ENCODE results near the gene PPP1R15A.
"Not testable (repeated sequence)": the region's sequence is repeated elsewhere in the genome, so short reads cannot be mapped to it uniquely, and the experiment has no call there.

Gene PPP1R15A

GRCh38 chr19:48889496-48889895 lies 17.3 kb downstream of the PPP1R15A start:
- H3K27me3 Mint-ChIP-seq, H3K27ac Mint-ChIP-seq, H3K4me1 Mint-ChIP-seq, H3K9me3 Mint-ChIP-seq, H3K4me3 Mint-ChIP-seq, H3K36me3 Mint-ChIP-seq: not testable (repeated sequence)

DNA sequence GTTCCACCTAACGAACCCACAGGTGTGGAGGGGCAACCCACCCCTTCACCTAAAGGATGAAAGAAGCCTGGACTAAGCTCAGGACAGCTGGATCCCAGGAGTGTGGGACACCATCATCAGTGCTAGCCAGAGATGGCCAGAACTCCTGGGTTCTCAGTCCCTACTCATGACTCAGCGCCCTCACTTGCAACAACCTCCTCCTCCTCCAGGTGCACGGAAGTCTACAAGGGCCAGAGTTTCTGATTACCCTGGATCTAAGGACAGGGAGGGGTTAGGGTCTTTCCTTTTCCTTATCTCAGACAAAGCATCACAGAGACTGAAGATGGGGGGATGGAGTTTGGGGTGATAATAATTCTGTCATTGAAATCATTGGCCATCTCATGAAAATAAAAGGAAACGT lies 18.3 kb downstream of the PPP1R15A start:
- H3K4me1 Mint-ChIP-seq, result peaks cover 3% of the 10 kb centered on the region
- no peaks in the 10 kb centered on the region for H3K36me3 Mint-ChIP-seq
- no peaks in the 10 kb centered on the region for H3K9me3 Mint-ChIP-seq
- peaks cover 3% of the 10 kb centered on the region for H3K27me3 Mint-ChIP-seq
- H3K4me3 Mint-ChIP-seq, result no peak overlapping the region
- H3K27ac Mint-ChIP-seq, result no peak overlapping the region

GRCh38 chr19:48895226-48895625 lies 23.0 kb downstream of the PPP1R15A start:
- Mint-ChIP-seq H3K4me3 (peak overlapping the region; percentile 64), H3K9me3 (no peaks in the 10 kb centered on the region), H3K36me3 (no peaks in the 10 kb centered on the region), H3K4me1 (peaks cover 13% of the 10 kb centered on the region), H3K27ac (peak overlapping the region; percentile 15), H3K27me3 (peaks cover 3% of the 10 kb centered on the region)

GRCh38 chr19:48896191-48896720 lies 24.0 kb downstream of the PPP1R15A start:
- Mint-ChIP-seq H3K27ac (no peak overlapping the region), H3K4me1 (peaks cover 19% of the 10 kb centered on the region), H3K27me3 (peaks cover 3% of the 10 kb centered on the region), H3K9me3 (no peaks in the 10 kb centered on the region), H3K36me3 (peaks cover 2% of the 10 kb centered on the region), H3K4me3 (peak overlapping the region; percentile 64)

- Mint-ChIP-seq H3K27ac (no peak overlapping the region), H3K4me3 (no peak overlapping the region)
Observed at GRCh38 chr19:48897181-48897580, 25.0 kb downstream of the PPP1R15A start.

DNA sequence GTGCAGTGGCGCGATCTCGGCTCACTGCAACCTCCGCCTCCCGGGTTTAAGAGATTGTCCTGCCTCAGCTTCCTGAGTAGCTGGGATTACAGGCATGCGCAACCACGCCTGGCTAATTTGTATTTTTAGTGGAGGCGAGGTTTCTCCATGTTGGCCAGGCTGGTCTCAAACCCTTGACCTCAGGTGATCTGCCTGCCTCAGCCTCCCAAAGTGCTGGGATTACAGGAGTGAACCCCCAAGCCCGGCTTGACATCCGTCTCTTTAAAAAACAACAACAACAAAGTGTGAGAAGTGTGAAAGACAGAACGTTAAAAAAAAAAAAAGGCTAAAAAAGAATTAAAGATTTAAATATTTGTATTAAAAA lies 27.1 kb downstream of the PPP1R15A start:
- H3K36me3 Mint-ChIP-seq, H3K27me3 Mint-ChIP-seq, H3K9me3 Mint-ChIP-seq: not testable (repeated sequence)
- Mint-ChIP-seq H3K27ac (peak overlapping the region; percentile 95), H3K4me1 (peaks cover 31% of the 10 kb centered on the region), H3K4me3 (peak overlapping the region; percentile 99)

More at GRCh38 chr19:48897181-48897580, 25.0 kb downstream of the PPP1R15A start:
- peaks cover 4% of the 10 kb centered on the region for H3K36me3 Mint-ChIP-seq
- no peaks in the 10 kb centered on the region for H3K9me3 Mint-ChIP-seq
- H3K4me1 Mint-ChIP-seq, result peaks cover 26% of the 10 kb centered on the region
- peaks cover 1% of the 10 kb centered on the region for H3K27me3 Mint-ChIP-seq

DNA sequence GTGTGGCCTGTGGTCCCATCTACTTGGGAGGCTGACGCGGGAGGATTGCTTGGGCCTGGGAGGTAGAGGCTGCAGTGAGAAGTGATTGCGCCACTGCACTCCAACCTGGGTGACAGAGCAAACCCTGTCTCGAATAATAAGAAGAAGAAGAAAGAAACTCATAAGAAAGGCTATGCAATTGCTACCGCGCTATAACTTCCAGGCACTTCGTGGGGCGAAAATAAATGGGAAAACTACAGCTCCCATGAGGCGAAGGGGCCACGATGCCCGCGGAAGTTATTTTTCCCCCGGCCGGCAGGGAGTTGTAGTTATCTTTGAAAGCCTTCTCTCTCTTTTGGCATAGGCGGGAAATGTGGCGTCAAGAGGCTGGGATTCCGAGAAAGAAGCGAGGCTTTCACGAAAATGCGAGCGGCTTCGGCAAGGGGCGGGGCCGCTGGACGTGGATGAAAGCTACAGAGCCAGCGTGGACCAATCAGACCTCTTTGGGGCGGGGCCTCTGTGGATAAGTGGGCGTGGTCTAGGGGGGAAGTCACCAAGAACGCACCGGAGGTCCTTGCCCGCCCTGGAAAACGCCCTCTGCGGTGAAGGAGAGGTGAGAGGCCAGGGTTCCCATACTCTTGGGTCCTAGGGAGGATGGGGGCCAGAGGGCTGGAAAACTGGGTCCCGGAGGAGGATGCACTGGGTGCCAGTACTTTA lies 27.7 kb downstream of the PPP1R15A start, which contains the start of gene NUCB1:
TSS of gene NUCB1 (plus strand) at position 532 of the 696 bp plus-strand sequence. CDS start 485 bp downstream, outside the sequence.
- H3K27ac Mint-ChIP-seq, result peak within 1 kb of the TSS; percentile 98
- H3K9me3 Mint-ChIP-seq, result no peaks in the 10 kb centered on the region
- no peaks in the 10 kb centered on the region for H3K27me3 Mint-ChIP-seq
- peaks cover 28% of the 10 kb centered on the region for H3K4me1 Mint-ChIP-seq
- peaks cover 4% of the 10 kb centered on the region for H3K36me3 Mint-ChIP-seq
- H3K4me3 Mint-ChIP-seq, result peak within 1 kb of the TSS; percentile 99

GRCh38 chr19:48900477-48901406 lies 28.5 kb downstream of the PPP1R15A start:
- Mint-ChIP-seq H3K36me3 (peaks cover 4% of the 10 kb centered on the region), H3K4me3 (peak overlapping the region; percentile 99), H3K4me1 (peaks cover 28% of the 10 kb centered on the region), H3K27me3 (no peaks in the 10 kb centered on the region), H3K27ac (peak overlapping the region; percentile 98), H3K9me3 (no peaks in the 10 kb centered on the region)

GRCh38 chr19:48902291-48902690 lies 30.1 kb downstream of the PPP1R15A start:
- not testable (repeated sequence) for H3K27me3 Mint-ChIP-seq, H3K36me3 Mint-ChIP-seq, H3K9me3 Mint-ChIP-seq, H3K4me3 Mint-ChIP-seq
- Mint-ChIP-seq H3K4me1 (peaks cover 28% of the 10 kb centered on the region), H3K27ac (peak overlapping the region; percentile 20)

GRCh38 chr19:48903788-48904187 lies 31.6 kb downstream of the PPP1R15A start:
- H3K9me3 Mint-ChIP-seq, H3K4me3 Mint-ChIP-seq, H3K36me3 Mint-ChIP-seq, H3K27ac Mint-ChIP-seq, H3K27me3 Mint-ChIP-seq: not testable (repeated sequence)
- H3K4me1 Mint-ChIP-seq, result peaks cover 28% of the 10 kb centered on the region

DNA sequence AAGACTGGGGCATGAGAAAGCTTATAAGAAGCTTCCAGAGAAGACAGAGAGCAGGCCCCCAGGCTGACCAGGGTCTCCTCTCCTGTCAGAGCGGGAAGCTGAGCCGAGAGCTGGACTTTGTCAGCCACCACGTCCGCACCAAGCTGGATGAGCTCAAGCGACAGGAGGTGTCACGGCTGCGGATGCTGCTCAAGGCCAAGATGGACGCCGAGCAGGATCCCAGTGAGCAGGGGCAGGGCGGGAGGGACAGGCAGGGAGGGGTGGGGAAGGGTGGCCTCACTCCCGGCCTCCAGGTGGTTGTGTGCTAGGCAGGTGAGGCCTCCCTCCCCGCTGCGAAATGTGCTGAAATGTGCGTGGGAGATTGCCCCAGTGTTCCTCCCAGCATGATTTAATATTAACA lies 33.4 kb downstream of the PPP1R15A start:
- H3K36me3 Mint-ChIP-seq, result peaks cover 9% of the 10 kb centered on the region
- H3K27ac Mint-ChIP-seq, result peak overlapping the region; percentile 62
- no peaks in the 10 kb centered on the region for H3K9me3 Mint-ChIP-seq
- peaks cover 17% of the 10 kb centered on the region for H3K4me1 Mint-ChIP-seq
- no peak overlapping the region for H3K4me3 Mint-ChIP-seq
- H3K27me3 Mint-ChIP-seq, result no peaks in the 10 kb centered on the region

DNA sequence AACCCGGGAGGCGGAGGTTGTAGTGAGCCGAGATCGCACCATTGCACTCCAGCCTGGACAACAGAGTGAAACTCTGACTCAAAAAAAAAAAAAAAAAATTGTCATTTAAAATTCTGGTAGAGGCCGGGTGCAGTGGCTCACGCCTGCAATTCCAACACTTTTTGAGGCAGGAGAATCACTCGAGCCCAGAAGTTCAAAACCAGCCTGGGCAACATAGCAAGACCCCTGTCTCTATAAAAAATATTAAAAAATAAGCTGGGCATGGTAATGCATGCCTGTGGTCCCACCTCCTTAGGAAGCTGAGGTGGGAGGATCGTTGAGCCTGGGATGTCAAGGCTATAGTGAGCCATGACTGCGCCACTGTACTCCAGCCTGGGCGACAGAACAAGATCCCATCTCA lies 34.1 kb downstream of the PPP1R15A start:
- Mint-ChIP-seq H3K36me3 (peaks cover 7% of the 10 kb centered on the region), H3K27me3 (no peaks in the 10 kb centered on the region), H3K27ac (peak overlapping the region; percentile 62), H3K4me1 (peaks cover 11% of the 10 kb centered on the region), H3K4me3 (no peak overlapping the region), H3K9me3 (no peaks in the 10 kb centered on the region)

GRCh38 chr19:48907671-48908070 lies 35.5 kb downstream of the PPP1R15A start:
- Mint-ChIP-seq H3K4me3 (no peak overlapping the region), H3K36me3 (peaks cover 7% of the 10 kb centered on the region), H3K4me1 (peaks cover under 1% of the 10 kb centered on the region), H3K9me3 (no peaks in the 10 kb centered on the region), H3K27me3 (no peaks in the 10 kb centered on the region), H3K27ac (no peak overlapping the region)

GRCh38 chr19:48909424-48910077 lies 37.3 kb downstream of the PPP1R15A start:
- not testable (repeated sequence) for H3K4me3 Mint-ChIP-seq, H3K27ac Mint-ChIP-seq

DNA sequence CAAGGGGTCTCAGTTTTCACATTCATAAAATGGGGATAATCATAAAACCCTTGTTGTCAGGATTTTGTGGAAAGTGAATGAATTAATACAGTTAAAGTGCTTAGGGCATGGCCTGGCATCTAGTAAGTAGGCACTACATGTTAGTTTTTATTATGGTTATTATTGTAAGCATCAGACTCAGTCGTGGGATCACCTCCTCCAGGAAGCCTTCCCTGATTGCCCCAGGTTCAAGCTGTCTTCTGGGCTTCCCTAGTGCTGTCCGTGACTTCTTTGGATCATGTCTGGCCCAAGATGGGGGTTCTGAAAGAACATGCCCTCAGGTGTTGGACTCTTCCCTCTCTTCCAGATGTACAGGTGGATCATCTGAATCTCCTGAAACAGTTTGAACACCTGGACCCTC lies 38.6 kb downstream of the PPP1R15A start:
- Mint-ChIP-seq H3K36me3 (peaks cover 16% of the 10 kb centered on the region), H3K27me3 (no peaks in the 10 kb centered on the region), H3K27ac (no peak overlapping the region), H3K4me1 (no peaks in the 10 kb centered on the region), H3K9me3 (no peaks in the 10 kb centered on the region), H3K4me3 (no peak overlapping the region)

More at GRCh38 chr19:48909424-48910077, 37.3 kb downstream of the PPP1R15A start:
- not testable (repeated sequence) for H3K27me3 Mint-ChIP-seq, H3K4me1 Mint-ChIP-seq, H3K9me3 Mint-ChIP-seq
- H3K36me3 Mint-ChIP-seq, result peaks cover 16% of the 10 kb centered on the region

All from activated naive CD4-positive, alpha-beta T cell treated with anti-CD3 and anti-CD28 coated beads, Interleukin-2, amount 50 U/mL, for 24 hours (primary cell).